Spleen (tissue), 11 donors: ENCODE data around the gene NEUROD1. TPM values are rescaled to one million over a fixed set of nuclear protein-coding genes. Genes with fewer than 3 reads are reported as not detected.

Experiments
- DNase-seq: peaks from one replicate; pipeline ENCODE4 v3.0.0-alpha.2; 2020
- H3K27ac ChIP-seq, 8 donors: fragments of 200-600 bp; sonication (generic) in 7 of 8; 1 replicate in 4 of 8; 2 replicates in 4 of 8; pipeline versions ENCODE4 v1.5.0 to v1.8.0; 2016 to 2021; ENCODE audit warnings: inconsistent platforms in 4 of 8, mild to moderate bottlenecking in 4 of 8, moderate library complexity in 1 of 8
- H3K27me3 ChIP-seq, 7 donors: fragments of 200-600 bp; sonication (generic) in 6 of 7; replicated peaks in 1 of 7; 1 replicate in 4 of 7; 2 replicates in 3 of 7; pipeline versions ENCODE4 v1.5.0 to v1.8.0; 2016 to 2021; ENCODE audit warnings: inconsistent platforms in 3 of 7, mild to moderate bottlenecking in 1 of 7
- H3K36me3 ChIP-seq, 6 donors: fragments of 200-600 bp; sonication (generic) in 5 of 6; 1 replicate in 4 of 6; 2 replicates in 2 of 6; pipeline versions ENCODE4 v1.5.0 to v1.8.0; 2016 to 2021; ENCODE audit warnings: inconsistent platforms in 2 of 6
- H3K4me1 ChIP-seq, 6 donors: fragments of 200-600 bp; sonication (generic) in 5 of 6; 1 replicate in 3 of 6; 2 replicates in 3 of 6; pipeline versions ENCODE4 v1.5.0 to v1.8.0; 2016 to 2021; ENCODE audit warnings: inconsistent platforms in 3 of 6
- H3K4me3 ChIP-seq, 8 donors: fragments of 200-600 bp; sonication (generic) in 7 of 8; 1 replicate in 4 of 8; 2 replicates in 4 of 8; pipeline versions ENCODE4 v1.5.0 to v1.8.0; 2016 to 2021; ENCODE audit warnings: inconsistent platforms in 4 of 8, mild to moderate bottlenecking in 4 of 8, moderate library complexity in 2 of 8
- H3K9me3 ChIP-seq, 8 donors: fragments of 200-600 bp; sonication (generic) in 7 of 8; 1 replicate in 4 of 8; 2 replicates in 4 of 8; pipeline versions ENCODE4 v1.5.0 to v1.8.0; 2016 to 2021; ENCODE audit warnings: inconsistent platforms in 4 of 8
- CTCF ChIP-seq, 11 experiments: fragments of 200-600 bp in 7 of 11; fragments of 450-650 bp in 4 of 11; sonication (generic) in 4 of 11; IDR thresholded peaks in 8 of 11; conservative IDR thresholded peaks in 3 of 11; 1 replicate in 7 of 11; 2 replicates in 4 of 11; pipeline versions ENCODE4 v1.4.0 to v1.8.0; 2016 to 2021; ENCODE audit warnings: antibody characterized with exemption in 11 of 11, inconsistent platforms in 4 of 11, mild to moderate bottlenecking in 1 of 11
- POLR2A ChIP-seq, 3 donors: fragments of 450-650 bp; IDR thresholded peaks; one replicate each; pipeline ENCODE4 v1.5.1; 2017; ENCODE audit warnings: antibody characterized with exemption in 3 of 3, mild to moderate bottlenecking in 1 of 3
- POLR2AphosphoS5 ChIP-seq, 3 donors: sonication (generic); formaldehyde crosslinking; IDR thresholded peaks; one replicate each; pipeline ENCODE4 v1.5.1; 2017; ENCODE audit warnings: antibody characterized with exemption in 3 of 3
- WGBS, 5 donors: extraction: QIAGEN DNeasy Blood & Tissue Kit in 3 of 5; methylation state at CpG; one replicate each; pipeline versions ENCODE4 v1.1.5 to v1.1.7; 2013 to 2018; 5-methylcytosine and 5-hydroxymethylcytosine counted together
- intact Hi-C: fragments of 100-400 bp; cut with DNase I; formaldehyde crosslinking; loops from one replicate; pipeline ENCODE4 v1.15.0; 2023; ENCODE audit warnings: low total_unique reads
- polyA plus RNA-seq, 3 donors: library from polyadenylated mRNA; stranded (reverse); fragments of 200-250 nt; gene quantifications; one replicate each; pipeline ENCODE4 v1.2.1, GENCODE V29; 2013
- total RNA-seq, 7 donors: library from RNA; depleted of rRNA in 3 of 7; stranded (reverse); fragments of >200 nt in 3 of 7; fragmentation: NEBNext Ultra II Directional in 4 of 7; extraction: Animal tissue kit (Norgen Biotek cat#: 25700) in 4 of 7; gene quantifications; one replicate each; pipeline versions ENCODE4 v1.1.0 to v1.2.1, GENCODE V29; 2016 to 2021
- donor health status: healthy with polysubstance abuse.
- donor health status: DM: no; HTN: no; CAD: no; lungs with moderate emphysema.
- donor health status: DM: no; HTN: no; CAD: no.
- donor health status: Bipolar disorder and iron deficiency.
- donor health status: healthy.
- donor health status: DM: no; HTN: no; CAD: no.
- donor health status: DM: yes; HTN: yes; CAD: no.

NEUROD1 gene
- total and polyA plus RNA-seq, 10 donors = 0.10 TPM; not detected in 9

GRCh38 chr2:181656450-181657291 is 23.6 kb downstream of the NEUROD1 start, which contains the start of gene CERKL:
Gene CERKL (minus strand): TSS chr2:181657105. CDS start chr2:181657006, 99 bp downstream.
- no peaks in the 10 kb centered on the region for H3K36me3 ChIP-seq
- no peak within 1 kb of the TSS for H3K27ac ChIP-seq
- H3K9me3 ChIP-seq = no peaks in the 10 kb centered on the region
- intact Hi-C loops = no loop called here
- H3K27me3 ChIP-seq = peaks cover 5 to 33% (median 15%) of the 10 kb centered on the region in 7 donors
- H3K4me1 ChIP-seq = peaks cover 0 to 19% (median 15%) of the 10 kb centered on the region in 6 donors
- WGBS, 5 donors = 3 to 5% (median 4%) methylated on average over 36 to 70 of the region's 70 CpGs
- peak; percentile 83 for DNase-seq
- no peak for TF ChIP-seq POLR2A (IDR thresholded peaks at IDR 0.05)
- TF ChIP-seq POLR2AphosphoS5 (IDR thresholded peaks at IDR 0.05) = no peak
- no peak for TF ChIP-seq CTCF (IDR thresholded peaks at IDR 0.05 in 8 of 11, conservative IDR thresholded peaks at IDR 0.05 in 3 of 11)
- peak within 1 kb of the TSS; percentile 36 to 80 (median 52) for H3K4me3 ChIP-seq

- H3K36me3 ChIP-seq = no peaks in the 10 kb centered on the region
- no peak overlapping the region for H3K27ac ChIP-seq
- DNase-seq = no peak
- WGBS, 5 donors = 68 to 79% (median 75%) methylated on average over 7 of the region's 7 CpGs
- H3K4me3 ChIP-seq = no peak overlapping the region
- TF ChIP-seq POLR2AphosphoS5 (IDR thresholded peaks at IDR 0.05) (no peak), CTCF (IDR thresholded peaks at IDR 0.05 in 8 of 11, conservative IDR thresholded peaks at IDR 0.05 in 3 of 11) (no peak), POLR2A (IDR thresholded peaks at IDR 0.05) (no peak)
- no peaks in the 10 kb centered on the region for H3K9me3 ChIP-seq
- peaks cover 0 to 19% (median 15%) of the 10 kb centered on the region in 6 donors for H3K4me1 ChIP-seq
- H3K27me3 ChIP-seq = peaks cover 5 to 33% (median 15%) of the 10 kb centered on the region in 7 donors
- intact Hi-C loops = no loop called here
Measured at GRCh38 chr2:181655519-181655918, 24.8 kb downstream of the NEUROD1 start.

- WGBS, 5 donors = 91 to 96% (median 94%) methylated on average over 4 of the region's 4 CpGs
- peaks cover 0 to 18% (median 0%) of the 10 kb centered on the region in 7 donors for H3K27me3 ChIP-seq
- no peak overlapping the region for H3K4me3 ChIP-seq
- H3K9me3 ChIP-seq = no peaks in the 10 kb centered on the region
- TF ChIP-seq POLR2A (IDR thresholded peaks at IDR 0.05) (no peak), POLR2AphosphoS5 (IDR thresholded peaks at IDR 0.05) (no peak), CTCF (IDR thresholded peaks at IDR 0.05 in 8 of 11, conservative IDR thresholded peaks at IDR 0.05 in 3 of 11) (no peak)
- no peaks in the 10 kb centered on the region for H3K36me3 ChIP-seq
- intact Hi-C loops = no loop called here
- no peak overlapping the region for H3K27ac ChIP-seq
- H3K4me1 ChIP-seq = no peaks in the 10 kb centered on the region
- DNase-seq = no peak
Measured at GRCh38 chr2:181649436-181649979, 30.8 kb downstream of the NEUROD1 start.
